Motor neuron (in vitro differentiated cells): Measurements from ENCODE around the gene JOSD2. TPM values are rescaled to one million over a fixed set of nuclear protein-coding genes. Genes with fewer than 3 reads are reported as not detected.

Experiments
- ATAC-seq, 8 experiments: fragments of 200-7000 bp; cut with Tn5 transposase; replicated peaks in 6 of 8; 2 replicates each; pipeline ENCODE4 v1.8.0; 2021; ENCODE audit warnings: mild to moderate bottlenecking in 8 of 8, moderate library complexity in 8 of 8
- H3K27ac ChIP-seq, 2 donors: fragments of 250-450 bp; sonication (Bioruptor Pico); 2 replicates each; pipeline ENCODE4 v1.9.0; 2021; ENCODE audit warnings: antibody characterized with exemption in 2 of 2, mild to moderate bottlenecking in 2 of 2, moderate library complexity in 1 of 2
- H3K4me1 ChIP-seq, 2 donors: fragments of 250-450 bp; sonication (Bioruptor Pico); replicated peaks in 1 of 2; 2 replicates each; pipeline ENCODE4 v1.6.1; 2021; ENCODE audit warnings: antibody characterized with exemption in 2 of 2, mild to moderate bottlenecking in 2 of 2, moderate library complexity in 1 of 2
- H3K4me3 ChIP-seq, 5 donors: fragments of 250-450 bp; sonication (Bioruptor Pico); 2 replicates each; pipeline ENCODE4 v1.9.0; 2021; ENCODE audit warnings: antibody characterized with exemption in 5 of 5, mild to moderate bottlenecking in 5 of 5, moderate library complexity in 4 of 5
- WGBS, 10 experiments: fragments of 450-650 bp; shearing (Covaris generic); methylation state at CpG; one replicate each; pipeline ENCODE4 v1.0.0; 2022; 5-methylcytosine and 5-hydroxymethylcytosine counted together
- in situ Hi-C, 9 experiments: fragments of 400-800 bp; cut with MboI; loops; one replicate each; pipeline ENCODE4 v1.15.0; 2021; ENCODE audit warnings: low sequenced_read_pairs in 9 of 9, low pct_unique_long_range_greater_than_20kb in 2 of 9; ENCODE audit not compliant: unreplicated experiment in 9 of 9
- total RNA-seq, 8 experiments: library from RNA; unstranded; fragments of 300-600 nt; gene quantifications; 2 replicates each; pipeline versions ENCODE4 v1.2.3 to v1.2.4, GENCODE V29; 2022

JOSD2 gene
- total RNA-seq, 8 experiments from 2014 or later = 3.9 to 40.5 (median 11.3) TPM

GRCh38 chr19:50516964-50517703 lies 6.1 kb upstream of the JOSD2 start:
- Histone ChIP-seq H3K4me1 (peaks cover 25 to 34% of the 10 kb centered on the region in 2 donors), H3K27ac (no peak overlapping the region), H3K4me3 (no peak overlapping the region)
- no peak for ATAC-seq
- in situ Hi-C loops = no loop called here
- WGBS, 10 experiments = 84% methylated on average over 19 of the region's 53 CpGs; no CpG with 5 or more reads in 9 of the 10 experiments

DNA sequence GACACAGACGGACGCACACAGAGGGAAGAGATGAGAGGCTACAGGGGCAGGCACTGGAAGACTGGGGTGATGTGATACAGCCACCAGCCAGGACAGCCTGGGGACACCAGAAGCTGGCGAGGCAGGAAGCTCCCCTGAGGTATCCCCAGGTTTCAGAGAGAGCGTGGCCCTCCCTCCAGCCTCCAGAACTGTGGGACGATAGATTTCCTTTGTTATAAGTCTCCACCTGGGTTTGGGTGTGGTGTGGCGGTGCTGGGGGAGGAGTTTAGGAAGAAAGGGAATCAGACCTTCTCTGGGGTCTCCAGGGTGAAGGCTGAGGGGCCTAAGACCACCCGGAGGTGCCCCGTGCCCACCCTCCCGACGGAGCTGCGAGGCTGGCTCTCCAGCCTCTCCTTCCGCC lies 5.5 kb upstream of the JOSD2 start:
- peaks cover 30 to 37% of the 10 kb centered on the region in 2 donors for H3K4me1 ChIP-seq
- no peak overlapping the region for H3K4me3 ChIP-seq
- 53 to 85% (median 76%) methylated on average over 1 to 4 of the region's 12 CpGs; no CpG with 5 or more reads in 5 of the 10 experiments for WGBS, 10 experiments
- in situ Hi-C loops = no loop called here
- no peak for ATAC-seq
- H3K27ac ChIP-seq = no peak overlapping the region

- no peak for ATAC-seq
- Histone ChIP-seq H3K27ac (peak overlapping the region; percentile 32 to 87), H3K4me1 (peaks cover 30 to 39% of the 10 kb centered on the region in 2 donors), H3K4me3 (no peak overlapping the region)
- in situ Hi-C loops = no loop called here
- 70% methylated on average over 2 of the region's 11 CpGs; no CpG with 5 or more reads in 9 of the 10 experiments for WGBS, 10 experiments
Observed at GRCh38 chr19:50515168-50515561, 4.2 kb upstream of the JOSD2 start.

- no peak for ATAC-seq
- in situ Hi-C loops = no loop called here
- Histone ChIP-seq H3K4me3 (peak overlapping the region in 1 of 5 donors; percentile 9), H3K4me1 (peaks cover 36 to 45% of the 10 kb centered on the region in 2 donors), H3K27ac (peak overlapping the region; percentile 87 to 92)
- 50 to 70% (median 61%) methylated on average over 2 to 7 of the region's 38 CpGs; no CpG with 5 or more reads in 6 of the 10 experiments for WGBS, 10 experiments
Observed at GRCh38 chr19:50514346-50515167, 3.6 kb upstream of the JOSD2 start.

GRCh38 chr19:50513746-50514345 lies 2.9 kb upstream of the JOSD2 start, which contains the start of gene ASPDH:
Gene ASPDH (minus strand): TSS chr19:50513913. CDS start chr19:50513823, 90 bp downstream.
- H3K27ac ChIP-seq = peak within 1 kb of the TSS; percentile 87 to 92
- WGBS, 10 experiments = 0 to 15% (median 0%) methylated on average over 1 to 7 of the region's 22 CpGs; no CpG with 5 or more reads in 7 of the 10 experiments
- in situ Hi-C loops = no loop called here
- peaks cover 43 to 52% of the 10 kb centered on the region in 2 donors for H3K4me1 ChIP-seq
- no peak for ATAC-seq
- H3K4me3 ChIP-seq = peak within 1 kb of the TSS in 1 of 5 donors; percentile 9

GRCh38 chr19:50512999-50513745 lies 2.2 kb upstream of the JOSD2 start:
- peaks cover 50 to 59% of the 10 kb centered on the region in 2 donors for H3K4me1 ChIP-seq
- H3K27ac ChIP-seq = peak overlapping the region; percentile 87 to 92
- ATAC-seq = no peak
- 45 to 93% (median 54%) methylated on average over 2 to 4 of the region's 12 CpGs; no CpG with 5 or more reads in 6 of the 10 experiments for WGBS, 10 experiments
- H3K4me3 ChIP-seq = no peak overlapping the region
- in situ Hi-C loops = no loop called here

- Histone ChIP-seq H3K4me1 (peaks cover 53 to 62% of the 10 kb centered on the region in 2 donors), H3K27ac (peak overlapping the region; percentile 86 to 92), H3K4me3 (peak overlapping the region in 2 of 5 donors; percentile 33 to 38)
- ATAC-seq = no peak
- WGBS, 10 experiments = 90 to 100% (median 100%) methylated on average over 2 to 14 of the region's 36 CpGs; no CpG with 5 or more reads in 6 of the 10 experiments
- in situ Hi-C loops = no loop called here
Observed at GRCh38 chr19:50512112-50512998, 1.4 kb upstream of the JOSD2 start.

- in situ Hi-C loops = no loop called here
- WGBS, 10 experiments = 0 to 30% (median 0%) methylated on average over 1 to 5 of the region's 10 CpGs; no CpG with 5 or more reads in 4 of the 10 experiments
- peak overlapping the region; percentile 18 to 42 (median 35) for H3K4me3 ChIP-seq
- peak overlapping the region; percentile 92 to 93 for H3K27ac ChIP-seq
- peak in 5 of 8 experiments; percentile 63 to 77 (median 74) for ATAC-seq
- peaks cover 53 to 62% of the 10 kb centered on the region in 2 donors for H3K4me1 ChIP-seq
Observed at GRCh38 chr19:50510700-50511068, 307 bp downstream of the JOSD2 start.

DNA sequence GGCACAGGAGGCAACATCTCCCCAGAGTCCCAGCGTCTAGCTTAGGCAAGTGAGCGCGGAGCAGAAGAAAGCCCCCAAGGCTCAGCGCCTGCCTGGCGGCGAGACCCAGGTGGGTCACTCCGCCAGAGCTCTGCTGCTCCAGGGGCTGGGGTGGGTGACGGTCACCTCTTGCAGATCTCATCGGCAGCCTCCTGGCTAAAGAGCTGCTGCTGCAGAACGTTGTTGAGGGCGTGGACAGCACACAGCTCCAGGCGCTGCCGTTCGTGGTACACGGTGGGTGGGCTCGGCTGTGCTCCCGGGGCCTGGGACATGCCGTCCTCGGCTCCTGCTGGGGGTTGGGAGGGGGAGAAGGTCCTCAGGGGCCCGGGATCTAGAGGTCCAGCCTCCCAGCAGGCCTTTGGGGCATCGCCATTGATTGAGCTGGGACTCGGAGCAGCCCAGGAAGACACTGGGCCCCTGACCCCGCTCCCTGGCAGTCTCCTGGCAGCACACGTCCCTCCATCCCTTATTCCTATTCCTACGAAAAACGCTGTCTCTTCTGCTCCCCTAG lies 795 bp downstream of the JOSD2 start:
- peak in 5 of 8 experiments; percentile 1 to 20 (median 12) for ATAC-seq
- 22% methylated on average over 4 of the region's 26 CpGs; no CpG with 5 or more reads in 9 of the 10 experiments for WGBS, 10 experiments
- H3K4me1 ChIP-seq = peaks cover 53 to 59% of the 10 kb centered on the region in 2 donors
- in situ Hi-C loops = no loop called here
- H3K27ac ChIP-seq = peak overlapping the region; percentile 92 to 93
- H3K4me3 ChIP-seq = peak overlapping the region; percentile 18 to 42 (median 35)

DNA sequence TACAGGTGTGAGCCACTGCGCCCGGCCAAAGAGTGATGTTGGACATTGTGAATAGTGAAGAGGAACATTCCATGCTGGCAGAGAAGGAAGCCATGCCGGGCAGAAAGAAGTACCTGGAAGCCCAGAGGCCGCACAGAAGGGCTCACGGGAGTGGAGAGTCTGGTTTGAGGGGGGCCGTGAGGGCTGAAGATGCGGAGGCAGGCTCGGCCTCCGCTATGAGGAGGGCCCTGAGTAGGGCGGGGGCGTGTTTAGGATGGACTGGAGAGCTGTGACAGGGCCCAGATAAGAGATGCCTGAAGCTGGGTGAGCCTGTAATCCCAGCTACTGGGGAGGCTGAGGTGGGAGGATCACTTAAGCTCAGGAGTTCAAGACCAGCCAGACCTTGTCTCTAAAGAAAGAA lies 1.6 kb downstream of the JOSD2 start:
- no peak for ATAC-seq
- Histone ChIP-seq H3K27ac (peak overlapping the region; percentile 92 to 93), H3K4me3 (no peak overlapping the region), H3K4me1 (peaks cover 46 to 51% of the 10 kb centered on the region in 2 donors)
- in situ Hi-C loops = no loop called here
- 63 to 94% (median 84%) methylated on average over 2 to 3 of the region's 11 CpGs; no CpG with 5 or more reads in 6 of the 10 experiments for WGBS, 10 experiments

DNA sequence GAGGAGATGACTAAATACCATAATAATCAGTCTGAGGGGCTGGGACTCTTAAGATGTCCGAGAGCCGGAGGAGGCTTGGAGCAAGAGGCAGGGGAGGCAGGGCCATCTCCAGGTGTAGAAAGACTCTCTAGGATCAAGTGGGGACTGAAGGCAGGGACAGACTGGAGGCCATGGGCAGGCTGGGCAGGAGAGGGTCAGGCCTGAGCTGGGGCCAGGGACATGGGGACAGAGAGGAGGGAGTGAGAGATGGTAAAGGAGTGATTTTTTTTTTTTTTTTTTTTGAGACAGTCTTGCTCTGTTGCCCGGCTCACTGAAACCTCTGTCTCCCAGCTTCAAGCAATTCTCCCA lies 2.2 kb downstream of the JOSD2 start:
- in situ Hi-C loops = no loop called here
- WGBS, 10 experiments = 50 to 100% (median 55%) methylated on average over 1 to 2 of the region's 3 CpGs; no CpG with 5 or more reads in 7 of the 10 experiments
- no peak for ATAC-seq
- Histone ChIP-seq H3K4me1 (peaks cover 40 to 45% of the 10 kb centered on the region in 2 donors), H3K4me3 (no peak overlapping the region), H3K27ac (peak overlapping the region; percentile 92 to 93)
